D721Med (cell line): ENCODE data around the gene STPG4.

Experiments used
- DNase-seq: peaks from one replicate; pipeline ENCODE4 v3.0.0; 2011; ENCODE audit warnings: low spot score; ENCODE audit not compliant: insufficient read length
- FAIRE-seq: peaks from 2 replicates; lab custom pipeline; 2011; peaks lifted over from hg19 to GRCh38; lab: Jason Lieb, UNC
- CTCF ChIP-seq: IDR thresholded peaks from 2 replicates; pipeline ENCODE4 v1.5.1; 2012; ENCODE audit warnings: mild to moderate bottlenecking, control low read depth; ENCODE audit not compliant: insufficient read depth; ENCODE audit errors: missing control alignments

Gene STPG4

GRCh38 chr2:47161475-47161874, 6.4 kb upstream of the STPG4 start:
- FAIRE-seq (no peak), DNase-seq (no peak)
- no peak for TF ChIP-seq CTCF

GRCh38 chr2:47160660-47161059, 5.6 kb upstream of the STPG4 start:
- DNase-seq (no peak), FAIRE-seq (no peak)
- no peak for TF ChIP-seq CTCF

GRCh38 chr2:47160211-47160610, 5.1 kb upstream of the STPG4 start:
- no peak for DNase-seq
- no peak for TF ChIP-seq CTCF
- no peak for FAIRE-seq

GRCh38 chr2:47159627-47160026, 4.5 kb upstream of the STPG4 start:
- DNase-seq = no peak
- no peak for FAIRE-seq
- no peak for TF ChIP-seq CTCF

- FAIRE-seq (no peak), DNase-seq (no peak)
- TF ChIP-seq CTCF = no peak
Measured at GRCh38 chr2:47158576-47158975, 3.5 kb upstream of the STPG4 start.

GRCh38 chr2:47152803-47153202, 2.3 kb downstream of the STPG4 start:
- no peak for TF ChIP-seq CTCF
- DNase-seq (no peak), FAIRE-seq (no peak)

GRCh38 chr2:47150175-47150574, 4.9 kb downstream of the STPG4 start:
- TF ChIP-seq CTCF = no peak
- DNase-seq (no peak), FAIRE-seq (no peak)
